A549 (cell line): ENCODE results near the gene CTBP1.

Source experiments
- KDM1A ChIP-seq: fragments of 200-600 bp; sonication (generic); IDR thresholded peaks from 2 replicates; pipeline ENCODE4 v1.6.1; 2016; ENCODE audit warnings: low read depth, mild to moderate bottlenecking
- POLR2A ChIP-seq: IDR thresholded peaks from 2 replicates; pipeline ENCODE4 v1.6.1; 2012; ENCODE audit warnings: mild to moderate bottlenecking, low read length
- TF ChIP-seq, protein P1 (sequence below): fragments of >200 bp; sonication (Bioruptor Twin); formaldehyde crosslinking; IDR thresholded peaks from 3 replicates; pipeline ENCODE4 v1.5.1; 2016

DNA sequence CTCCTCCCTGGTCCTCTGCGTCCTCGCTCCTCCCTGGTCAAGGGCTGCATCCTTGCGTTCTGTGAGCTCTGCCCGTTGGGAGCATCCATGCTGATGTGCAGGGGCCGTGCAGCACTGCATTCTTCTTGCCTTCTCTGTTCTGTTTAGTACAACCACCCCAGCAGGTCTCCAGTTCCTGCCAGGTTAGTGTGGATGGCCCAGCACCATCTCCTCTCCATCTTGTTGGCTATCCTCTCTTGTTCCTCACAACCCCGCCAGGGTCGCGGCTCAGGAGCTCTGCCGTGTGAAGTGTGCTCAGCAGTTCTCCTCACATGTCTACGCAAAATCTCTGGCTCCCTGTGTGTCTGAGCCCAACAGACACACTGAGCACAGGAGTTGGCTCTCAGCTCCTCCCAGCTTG, 30.3 kb upstream of the CTBP1 start:
- TF ChIP-seq, protein P1, sequence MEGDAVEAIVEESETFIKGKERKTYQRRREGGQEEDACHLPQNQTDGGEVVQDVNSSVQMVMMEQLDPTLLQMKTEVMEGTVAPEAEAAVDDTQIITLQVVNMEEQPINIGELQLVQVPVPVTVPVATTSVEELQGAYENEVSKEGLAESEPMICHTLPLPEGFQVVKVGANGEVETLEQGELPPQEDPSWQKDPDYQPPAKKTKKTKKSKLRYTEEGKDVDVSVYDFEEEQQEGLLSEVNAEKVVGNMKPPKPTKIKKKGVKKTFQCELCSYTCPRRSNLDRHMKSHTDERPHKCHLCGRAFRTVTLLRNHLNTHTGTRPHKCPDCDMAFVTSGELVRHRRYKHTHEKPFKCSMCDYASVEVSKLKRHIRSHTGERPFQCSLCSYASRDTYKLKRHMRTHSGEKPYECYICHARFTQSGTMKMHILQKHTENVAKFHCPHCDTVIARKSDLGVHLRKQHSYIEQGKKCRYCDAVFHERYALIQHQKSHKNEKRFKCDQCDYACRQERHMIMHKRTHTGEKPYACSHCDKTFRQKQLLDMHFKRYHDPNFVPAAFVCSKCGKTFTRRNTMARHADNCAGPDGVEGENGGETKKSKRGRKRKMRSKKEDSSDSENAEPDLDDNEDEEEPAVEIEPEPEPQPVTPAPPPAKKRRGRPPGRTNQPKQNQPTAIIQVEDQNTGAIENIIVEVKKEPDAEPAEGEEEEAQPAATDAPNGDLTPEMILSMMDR: no peak
- TF ChIP-seq POLR2A (no peak), KDM1A (no peak)
